ENCODE data around the gene SELENON. TPM values are rescaled to one million over a fixed set of nuclear protein-coding genes. Genes with fewer than 3 reads are reported as not detected.
A peak's percentile ranks its signal among the peaks of the same experiment; 100 is the strongest.

SELENON gene
- total RNA-seq, 2 experiments from 2014 or later, result 9.9 to 28.3 TPM

GRCh38 chr1:25771221-25772114 is 28.5 kb upstream of the SELENON start:
- no peak overlapping the region for H3K4me3 ChIP-seq (ENCODE audit: low read depth, low read length, poor library complexity, severe bottlenecking)
- intact Hi-C loops (cut with micrococcal nuclease; ENCODE audit: unreplicated experiment), result no loop called here
- H3K9me3 ChIP-seq (ENCODE audit: low read length), result no peaks in the 10 kb centered on the region
- H3K9me2 ChIP-seq (ENCODE audit: insufficient read depth, low read length), result no peaks in the 10 kb centered on the region
- no peaks in the 10 kb centered on the region for H4K20me1 ChIP-seq (ENCODE audit: insufficient read depth, low read length)
- H3K79me2 ChIP-seq (ENCODE audit: insufficient read depth, low read depth, low read length), result no peaks in the 10 kb centered on the region
- no TSS peak for BruUV-seq (replicated peaks)
- no peak overlapping the region for H3K4me2 ChIP-seq (ENCODE audit: low read length)
- ChIA-PET POLR2A (no interaction called here), CTCF (ENCODE audit: unreplicated experiment) (no interaction called here)
- peaks cover 35% of the 10 kb centered on the region for H3K4me1 ChIP-seq (ENCODE audit: insufficient read depth, low read length, poor library complexity, severe bottlenecking)
- H2AFZ ChIP-seq (ENCODE audit: low read length), result no peak overlapping the region
- no peaks in the 10 kb centered on the region for H3K36me3 ChIP-seq (ENCODE audit: insufficient read depth, low read length)
- no peak for TF ChIP-seq EZH2phosphoT487 (IDR thresholded peaks at IDR 0.05; ENCODE audit: borderline replicate concordance, low read depth, low read length)
- TF ChIP-seq CTCF (conservative IDR thresholded peaks at IDR 0.05; ENCODE audit: low read length), result no peak
- DNase-seq (ENCODE audit: low spot score), result peak; percentile 27
- no peak overlapping the region for H3K27ac ChIP-seq (ENCODE audit: low read depth, low read length, poor library complexity, severe bottlenecking)

- BruUV-seq (replicated peaks), result no TSS peak
- no peak for DNase-seq (ENCODE audit: low spot score)
- H3K27ac ChIP-seq (ENCODE audit: low read depth, low read length, poor library complexity, severe bottlenecking), result no peak overlapping the region
- H3K9me2 ChIP-seq (ENCODE audit: insufficient read depth, low read length), result no peaks in the 10 kb centered on the region
- no peak overlapping the region for H2AFZ ChIP-seq (ENCODE audit: low read length)
- no peak overlapping the region for H3K4me2 ChIP-seq (ENCODE audit: low read length)
- H3K9me3 ChIP-seq (ENCODE audit: low read length), result no peaks in the 10 kb centered on the region
- intact Hi-C loops (cut with micrococcal nuclease; ENCODE audit: unreplicated experiment), result no loop called here
- H3K4me3 ChIP-seq (ENCODE audit: low read depth, low read length, poor library complexity, severe bottlenecking), result no peak overlapping the region
- no peaks in the 10 kb centered on the region for H4K20me1 ChIP-seq (ENCODE audit: insufficient read depth, low read length)
- no peaks in the 10 kb centered on the region for H3K36me3 ChIP-seq (ENCODE audit: insufficient read depth, low read length)
- H3K79me2 ChIP-seq (ENCODE audit: insufficient read depth, low read depth, low read length), result no peaks in the 10 kb centered on the region
- ChIA-PET POLR2A (no interaction called here), CTCF (ENCODE audit: unreplicated experiment) (no interaction called here)
- H3K4me1 ChIP-seq (ENCODE audit: insufficient read depth, low read length, poor library complexity, severe bottlenecking), result peaks cover 35% of the 10 kb centered on the region
- TF ChIP-seq CTCF (conservative IDR thresholded peaks at IDR 0.05; ENCODE audit: low read length), result no peak
- no peak for TF ChIP-seq EZH2phosphoT487 (IDR thresholded peaks at IDR 0.05; ENCODE audit: borderline replicate concordance, low read depth, low read length)
Measured at GRCh38 chr1:25772164-25772563, 27.8 kb upstream of the SELENON start.

- no peak overlapping the region for H3K4me3 ChIP-seq (ENCODE audit: low read depth, low read length, poor library complexity, severe bottlenecking)
- no peak overlapping the region for H2AFZ ChIP-seq (ENCODE audit: low read length)
- ChIA-PET CTCF (ENCODE audit: unreplicated experiment) (no interaction called here), POLR2A (no interaction called here)
- H3K79me2 ChIP-seq (ENCODE audit: insufficient read depth, low read depth, low read length), result no peaks in the 10 kb centered on the region
- peaks cover 41% of the 10 kb centered on the region for H3K4me1 ChIP-seq (ENCODE audit: insufficient read depth, low read length, poor library complexity, severe bottlenecking)
- no peaks in the 10 kb centered on the region for H3K9me3 ChIP-seq (ENCODE audit: low read length)
- intact Hi-C loops (cut with micrococcal nuclease; ENCODE audit: unreplicated experiment), result no loop called here
- no TSS peak for BruUV-seq (replicated peaks)
- no peak for DNase-seq (ENCODE audit: low spot score)
- H3K36me3 ChIP-seq (ENCODE audit: insufficient read depth, low read length), result no peaks in the 10 kb centered on the region
- no peaks in the 10 kb centered on the region for H4K20me1 ChIP-seq (ENCODE audit: insufficient read depth, low read length)
- H3K27ac ChIP-seq (ENCODE audit: low read depth, low read length, poor library complexity, severe bottlenecking), result no peak overlapping the region
- no peaks in the 10 kb centered on the region for H3K9me2 ChIP-seq (ENCODE audit: insufficient read depth, low read length)
- no peak for TF ChIP-seq CTCF (conservative IDR thresholded peaks at IDR 0.05; ENCODE audit: low read length)
- TF ChIP-seq EZH2phosphoT487 (IDR thresholded peaks at IDR 0.05; ENCODE audit: borderline replicate concordance, low read depth, low read length), result no peak
- no peak overlapping the region for H3K4me2 ChIP-seq (ENCODE audit: low read length)
Measured at GRCh38 chr1:25772692-25773245, 27.2 kb upstream of the SELENON start.
